Measurements from ENCODE around the gene ADAMTS9.
"Not testable (repeated sequence)": the region's sequence is repeated elsewhere in the genome, so short reads cannot be mapped to it uniquely, and the experiment has no call there.

ADAMTS9 gene

DNA sequence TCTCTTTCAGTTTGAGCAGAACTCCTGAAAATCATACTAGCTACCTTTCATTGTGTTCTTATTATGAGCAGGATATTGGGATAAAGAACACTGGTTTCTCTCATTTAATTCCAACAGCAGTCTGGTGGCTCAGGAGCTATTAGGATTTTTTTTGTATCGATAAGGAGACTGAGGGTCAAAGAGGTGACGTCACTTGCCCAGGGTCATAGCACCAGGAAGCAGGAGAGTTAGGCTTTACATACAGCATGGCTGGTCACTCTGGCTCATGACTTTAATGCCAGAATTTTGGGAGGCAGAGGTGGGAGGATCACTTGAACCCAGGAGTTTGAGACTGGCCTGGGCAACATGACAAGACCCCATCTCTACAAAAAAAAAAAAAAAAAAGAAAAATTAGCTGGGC lies 113.6 kb downstream of the ADAMTS9 start:
- DNase-seq (ENCODE audit: low read depth in 2 of 2), result no peak

DNA sequence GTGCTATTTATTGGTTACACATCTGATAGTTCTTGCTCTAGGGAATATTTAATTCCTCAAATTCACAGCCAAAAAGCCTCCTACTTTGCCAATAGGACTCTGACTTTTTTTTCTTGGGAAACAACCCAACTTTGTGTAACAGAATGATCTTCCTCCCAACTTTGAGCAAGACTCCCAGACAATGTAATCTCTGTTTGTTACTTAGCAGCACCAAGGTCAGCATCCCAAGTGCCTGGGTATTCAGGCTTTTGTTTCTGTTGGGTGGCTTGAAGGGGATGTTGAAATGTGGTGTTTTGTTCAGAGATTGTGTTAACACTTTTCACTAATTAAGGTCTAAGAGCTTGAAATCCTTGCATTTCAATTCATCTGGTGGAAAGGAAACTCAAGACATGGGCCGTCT lies 115.8 kb downstream of the ADAMTS9 start:
- DNase-seq (ENCODE audit: low read depth in 2 of 2), result no peak

DNA sequence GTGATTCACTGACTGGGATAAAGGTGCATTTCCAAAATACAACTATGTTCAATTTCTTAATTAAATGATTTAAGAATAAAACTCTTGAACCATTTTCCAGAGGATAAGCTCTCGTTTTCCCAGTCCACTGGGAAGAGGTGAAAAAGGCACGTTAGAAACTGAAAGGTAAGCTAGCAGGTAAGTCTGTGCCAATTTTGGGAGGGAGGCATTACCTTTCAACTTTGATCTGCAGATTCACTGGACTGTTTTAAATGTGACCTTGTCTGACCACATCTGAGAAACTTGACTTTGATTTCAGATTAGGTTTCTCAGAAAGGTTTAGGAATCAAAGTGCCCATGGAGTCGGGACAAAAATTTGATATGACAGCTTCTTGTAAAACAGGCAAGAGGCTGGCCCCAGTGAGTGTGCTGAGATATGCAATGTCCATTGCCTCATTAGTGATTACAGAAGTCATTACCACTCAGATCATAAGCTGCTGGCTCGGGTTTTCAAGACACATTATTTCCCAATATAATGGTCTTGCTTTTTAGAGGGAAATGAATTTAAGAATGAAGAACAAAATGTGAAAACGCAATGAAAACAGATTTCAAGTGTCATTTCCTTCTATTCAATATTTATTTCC lies 118.8 kb downstream of the ADAMTS9 start:
- DNase-seq (ENCODE audit: low read depth in 2 of 2), result no peak

DNA sequence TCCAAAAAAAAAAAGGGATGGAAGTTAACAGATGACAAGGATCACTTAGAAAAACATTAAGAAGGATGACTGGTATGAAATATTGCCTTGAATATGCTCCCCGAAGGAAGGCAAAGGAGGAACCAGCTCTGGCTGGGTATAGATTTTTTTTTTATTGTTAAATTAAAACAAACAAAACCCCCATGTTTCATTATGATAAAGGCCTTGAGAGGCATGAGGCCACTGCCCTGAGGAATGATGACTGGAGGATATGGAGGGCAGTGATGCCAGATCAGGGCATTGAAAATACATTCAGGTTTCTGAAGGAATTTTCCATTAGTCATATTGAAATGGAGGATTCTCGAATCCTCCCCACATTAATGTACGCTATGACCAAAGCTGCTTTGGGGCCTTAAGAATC lies 120.9 kb downstream of the ADAMTS9 start:
- DNase-seq (ENCODE audit: low read depth in 2 of 2), result no peak

DNA sequence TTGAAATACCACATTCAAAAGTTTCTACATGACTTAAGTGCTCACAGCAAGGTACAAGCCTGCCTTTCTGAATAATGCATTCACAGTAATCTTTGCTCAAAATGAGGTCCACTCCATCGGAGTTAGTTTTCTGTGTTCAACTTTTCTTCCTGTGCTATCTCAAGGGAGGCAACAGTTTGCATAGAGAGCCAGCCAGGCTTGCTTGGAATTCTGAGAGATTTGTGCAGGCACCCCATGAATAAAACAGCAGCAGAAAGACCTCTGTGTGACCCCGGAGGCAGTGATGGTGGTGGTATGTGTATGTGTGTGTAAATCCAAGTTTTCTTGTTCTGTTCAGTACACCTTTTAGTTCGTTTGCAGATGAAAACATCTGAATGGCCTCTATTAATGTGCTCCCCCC lies 124.0 kb downstream of the ADAMTS9 start:
- DNase-seq (ENCODE audit: low read depth in 2 of 2), result no peak

DNA sequence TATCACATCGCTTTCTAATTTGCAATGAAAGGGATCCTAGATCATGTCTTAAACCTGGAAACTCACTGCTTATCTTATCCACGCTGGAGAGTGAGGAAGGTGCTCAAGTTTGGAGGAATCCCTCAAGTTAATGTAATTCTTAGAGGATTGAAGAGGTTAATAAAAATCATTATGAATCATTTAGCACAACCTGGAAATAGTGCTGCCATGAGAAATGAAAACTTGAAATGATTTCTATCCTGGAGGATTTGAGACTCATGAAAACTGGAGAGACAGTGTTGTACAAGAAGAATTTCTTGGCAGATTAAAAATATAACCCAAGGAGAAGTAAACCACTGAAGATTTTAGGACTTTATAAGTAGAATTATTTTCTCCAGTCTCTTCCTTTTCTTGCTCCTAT lies 125.9 kb downstream of the ADAMTS9 start:
- no peak for DNase-seq (ENCODE audit: low read depth in 2 of 2)

DNA sequence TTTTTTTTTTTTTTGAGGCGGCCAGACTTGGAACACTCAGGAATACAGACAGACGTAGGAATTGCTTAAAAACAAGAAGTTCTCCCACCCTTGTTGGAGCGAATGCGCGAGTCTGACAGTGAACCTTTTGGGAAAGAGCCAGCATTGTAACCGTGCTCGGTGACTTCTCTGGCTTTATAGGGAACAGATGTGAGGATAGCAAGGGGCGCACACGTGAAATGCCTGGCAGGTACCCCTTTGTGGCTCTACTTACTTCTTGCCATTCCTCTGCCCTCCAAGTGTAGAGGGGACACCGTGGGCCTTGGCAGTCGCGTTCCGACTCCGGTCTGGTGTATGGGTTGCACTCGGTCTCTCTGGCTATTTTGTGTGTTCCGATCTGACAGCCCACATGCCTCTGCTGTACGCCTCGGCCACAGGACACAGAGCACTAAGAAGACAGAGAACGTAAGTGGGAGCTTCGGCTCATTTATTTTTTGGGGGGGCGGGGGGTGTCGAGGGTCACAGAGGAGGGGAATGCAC lies 126.4 kb downstream of the ADAMTS9 start:
- no peak for DNase-seq (ENCODE audit: low read depth in 2 of 2)

DNA sequence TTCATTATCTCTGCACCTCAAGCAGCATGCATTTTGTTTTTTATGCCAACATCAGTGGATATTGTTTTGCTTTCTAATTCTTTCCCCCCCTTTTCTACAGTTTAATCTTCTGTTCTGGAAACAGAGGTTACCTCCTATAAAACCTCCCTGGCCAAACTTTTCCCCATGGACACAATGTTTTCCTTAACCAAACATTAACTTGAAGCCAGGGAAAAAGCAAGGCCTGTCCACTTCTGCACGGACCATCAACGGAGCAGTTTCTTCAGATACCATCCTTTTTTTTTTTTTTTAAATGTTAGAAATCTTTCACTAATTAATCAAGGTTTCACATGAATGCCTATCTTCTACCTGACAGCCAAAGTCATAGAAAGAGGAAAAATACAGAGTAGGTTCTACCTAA lies 127.0 kb downstream of the ADAMTS9 start:
- DNase-seq (ENCODE audit: low read depth in 2 of 2), result no peak

DNA sequence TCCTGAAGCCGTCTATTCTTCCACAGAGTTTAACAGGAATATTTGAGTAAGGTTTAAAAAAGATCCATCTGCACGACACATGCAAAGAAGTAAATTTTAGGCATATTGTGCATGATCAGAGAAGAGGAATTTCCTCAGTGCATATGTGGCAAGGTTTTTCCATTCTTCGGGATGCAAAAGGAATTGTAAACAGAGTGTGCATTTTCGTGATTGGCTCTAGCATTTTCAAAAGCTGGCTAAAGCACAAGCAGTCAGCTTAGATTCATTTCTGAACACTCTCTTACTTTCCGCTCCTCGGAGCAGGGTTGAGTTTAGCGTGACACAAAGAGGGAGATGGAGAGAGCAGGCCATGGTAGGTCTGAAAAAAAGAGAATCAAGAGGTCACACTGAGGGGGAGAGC lies 128.2 kb downstream of the ADAMTS9 start:
- DNase-seq (ENCODE audit: low read depth in 2 of 2), result no peak

DNA sequence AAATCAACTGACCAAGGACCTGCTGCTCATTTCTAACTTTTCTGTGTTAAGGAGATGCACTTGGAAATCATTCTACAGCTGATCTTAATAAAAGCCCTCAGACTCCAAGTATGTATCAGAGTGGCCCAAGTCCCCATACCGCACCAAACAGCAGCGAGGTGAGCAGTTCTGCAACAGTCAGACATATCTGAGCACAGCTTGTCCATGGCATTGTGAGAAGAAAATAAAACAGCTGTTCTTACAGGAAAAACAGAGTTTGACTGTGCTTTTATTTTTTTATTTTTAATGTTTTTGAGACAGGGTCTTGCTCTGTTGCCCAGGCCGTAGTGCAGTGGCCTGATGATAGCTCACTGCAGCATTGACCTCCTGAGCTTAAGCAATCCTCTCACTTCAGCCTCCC lies 131.8 kb downstream of the ADAMTS9 start:
- no peak for DNase-seq (ENCODE audit: low read depth in 2 of 2)

DNA sequence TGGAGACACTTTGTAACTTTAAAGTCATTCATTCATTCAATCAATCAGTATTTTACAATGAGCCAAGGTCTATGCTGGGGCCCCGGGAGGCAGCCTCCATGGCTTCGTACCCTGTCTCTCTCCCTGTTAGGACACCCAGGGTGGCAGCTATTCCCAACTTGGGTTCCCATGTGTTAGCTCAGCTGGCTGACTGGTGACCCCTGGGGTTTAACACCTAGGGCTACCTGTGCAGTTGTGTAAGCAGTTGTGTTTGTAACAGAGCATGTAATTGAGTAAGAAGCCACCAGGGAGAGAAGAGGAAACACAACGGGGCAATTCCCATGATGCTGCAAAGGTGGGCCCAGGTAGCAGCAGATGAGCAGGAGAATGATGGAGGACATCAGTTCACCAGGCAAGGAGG lies 132.4 kb downstream of the ADAMTS9 start:
- no peak for DNase-seq (ENCODE audit: low read depth in 2 of 2)

DNA sequence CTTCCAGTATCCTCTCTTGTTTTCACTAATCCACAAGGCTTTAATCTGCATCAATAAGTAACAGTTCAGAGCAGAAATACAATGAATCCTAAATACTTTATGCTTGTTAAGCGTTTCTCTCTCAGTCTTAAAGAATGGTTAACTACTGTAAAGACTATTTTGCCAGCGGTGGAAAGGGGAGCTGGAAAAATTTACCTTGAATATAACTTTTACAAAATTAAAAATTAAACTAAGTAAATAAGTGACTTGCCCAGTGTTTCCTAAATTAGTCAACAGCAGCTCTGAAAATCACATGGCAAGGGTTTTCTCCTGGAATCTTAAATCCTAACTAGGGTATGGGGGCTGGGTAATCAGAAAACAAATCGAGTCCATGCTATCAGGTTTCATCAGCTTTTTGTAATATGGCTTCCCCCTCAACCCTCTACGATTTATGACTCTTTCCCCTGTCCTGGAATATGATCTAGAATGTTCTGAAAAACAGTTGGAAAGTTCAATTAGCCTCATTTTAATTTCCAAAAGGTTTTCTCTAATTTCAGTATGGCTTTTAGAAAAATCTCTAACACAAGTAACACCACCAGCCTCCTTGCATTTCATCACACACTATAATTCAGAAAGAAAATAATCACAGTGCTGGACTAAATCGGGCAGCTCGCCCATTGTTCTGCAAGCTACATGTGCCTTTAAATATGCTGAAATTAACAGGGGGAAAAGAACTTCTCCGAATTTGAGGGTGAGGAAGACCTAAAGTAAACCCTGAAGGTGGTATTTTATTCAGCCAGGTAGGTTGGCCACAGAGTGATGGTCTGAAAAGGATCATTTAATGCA lies 133.5 kb downstream of the ADAMTS9 start:
- DNase-seq (ENCODE audit: low read depth in 2 of 2), result no peak

DNA sequence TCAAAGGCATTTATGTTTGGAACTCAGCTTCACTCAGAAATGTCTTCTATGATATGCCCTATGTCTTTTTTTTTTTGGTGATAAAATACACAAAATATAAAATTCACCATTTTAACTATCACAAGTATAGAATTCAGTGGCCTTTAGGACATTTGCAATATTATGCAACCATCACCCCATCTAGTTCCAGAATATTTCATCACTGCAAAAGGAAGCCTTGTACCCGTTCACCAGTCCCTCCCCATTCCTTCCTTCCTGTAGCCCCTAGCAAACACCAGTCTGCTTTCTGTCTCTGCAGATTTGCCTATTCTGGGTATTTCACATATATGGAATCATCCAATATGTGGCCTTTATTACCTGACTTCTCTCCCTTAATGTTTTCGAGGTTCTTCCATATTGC lies 134.8 kb downstream of the ADAMTS9 start:
- no peak for DNase-seq (ENCODE audit: low read depth in 2 of 2)

DNA sequence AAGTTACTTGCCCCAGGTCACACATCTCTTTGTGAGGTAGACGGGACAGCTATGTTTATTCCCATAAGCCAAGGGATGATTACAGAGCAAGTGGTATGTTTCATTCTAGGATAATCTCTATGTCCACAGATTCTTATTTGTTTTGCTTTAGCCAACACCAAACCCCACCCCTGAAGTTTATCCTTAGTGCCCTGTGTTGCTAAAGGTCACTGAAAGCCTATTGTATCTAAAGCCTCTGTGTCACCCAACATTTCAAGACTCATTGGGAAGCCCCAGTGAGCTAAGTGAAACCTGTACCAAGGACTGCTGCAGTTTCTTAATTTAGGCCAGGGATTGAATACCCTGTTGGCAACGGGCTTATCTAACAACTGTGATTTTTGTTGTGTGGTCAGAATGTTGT lies 135.6 kb downstream of the ADAMTS9 start:
- DNase-seq (ENCODE audit: low read depth in 2 of 2), result no peak

DNA sequence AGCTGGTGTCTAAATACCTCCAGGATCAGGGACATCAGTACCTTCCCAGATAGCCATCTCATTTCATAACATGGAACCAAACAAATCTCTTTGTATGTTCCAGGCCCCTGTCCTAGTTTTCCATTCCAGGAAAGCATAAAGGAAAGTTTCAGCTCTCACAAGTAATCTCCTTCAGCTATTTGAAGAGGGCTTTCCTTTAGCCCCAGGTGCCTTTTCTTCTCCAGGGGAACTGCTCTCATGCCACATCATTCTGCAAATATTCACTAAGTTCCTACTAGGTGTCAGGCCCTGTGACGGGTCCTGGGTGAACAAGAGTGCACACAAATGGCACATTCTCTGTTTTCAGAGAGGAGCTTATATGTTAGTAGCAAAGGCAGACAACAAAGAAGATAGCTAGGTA lies 136.1 kb downstream of the ADAMTS9 start:
- DNase-seq (ENCODE audit: low read depth in 2 of 2), result no peak

DNA sequence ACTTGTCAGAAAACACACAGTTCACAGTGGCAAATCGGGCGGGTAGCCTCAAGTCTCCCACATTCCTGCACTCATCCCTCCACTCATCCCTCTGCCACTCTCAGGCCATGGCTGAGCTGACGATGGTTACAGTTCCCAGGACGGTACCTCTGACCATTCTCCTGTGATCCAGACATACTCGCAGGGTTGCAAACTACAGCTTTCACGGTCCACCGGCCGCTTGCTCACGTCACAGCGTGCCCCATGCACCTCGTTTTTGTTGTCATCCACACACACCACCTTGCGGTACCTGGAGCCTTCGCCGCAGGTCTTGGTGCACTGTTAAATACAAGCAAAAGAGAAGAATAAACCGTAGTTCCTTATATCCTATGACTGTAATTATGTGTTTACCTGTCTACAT lies 137.1 kb downstream of the ADAMTS9 start:
- DNase-seq (ENCODE audit: low read depth in 2 of 2), result no peak

DNA sequence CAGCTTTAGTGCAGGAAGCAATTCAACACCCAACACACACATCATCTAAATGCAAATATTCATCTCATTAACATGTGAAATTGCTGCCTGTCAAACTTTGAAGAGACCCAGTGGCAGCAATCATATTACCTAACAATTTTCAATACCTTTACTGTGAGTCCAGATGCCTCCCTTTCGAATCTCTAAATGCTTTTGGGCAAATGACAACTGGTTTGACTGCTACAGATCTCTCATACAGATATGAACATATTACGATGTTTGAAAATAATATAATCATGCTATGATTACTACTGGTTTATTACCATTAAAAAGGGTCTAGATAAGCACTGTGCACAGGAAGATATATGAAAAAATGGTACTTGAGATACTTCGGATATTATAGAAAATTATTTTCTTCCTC lies 137.9 kb downstream of the ADAMTS9 start:
- no peak for DNase-seq (ENCODE audit: low read depth in 2 of 2)

DNA sequence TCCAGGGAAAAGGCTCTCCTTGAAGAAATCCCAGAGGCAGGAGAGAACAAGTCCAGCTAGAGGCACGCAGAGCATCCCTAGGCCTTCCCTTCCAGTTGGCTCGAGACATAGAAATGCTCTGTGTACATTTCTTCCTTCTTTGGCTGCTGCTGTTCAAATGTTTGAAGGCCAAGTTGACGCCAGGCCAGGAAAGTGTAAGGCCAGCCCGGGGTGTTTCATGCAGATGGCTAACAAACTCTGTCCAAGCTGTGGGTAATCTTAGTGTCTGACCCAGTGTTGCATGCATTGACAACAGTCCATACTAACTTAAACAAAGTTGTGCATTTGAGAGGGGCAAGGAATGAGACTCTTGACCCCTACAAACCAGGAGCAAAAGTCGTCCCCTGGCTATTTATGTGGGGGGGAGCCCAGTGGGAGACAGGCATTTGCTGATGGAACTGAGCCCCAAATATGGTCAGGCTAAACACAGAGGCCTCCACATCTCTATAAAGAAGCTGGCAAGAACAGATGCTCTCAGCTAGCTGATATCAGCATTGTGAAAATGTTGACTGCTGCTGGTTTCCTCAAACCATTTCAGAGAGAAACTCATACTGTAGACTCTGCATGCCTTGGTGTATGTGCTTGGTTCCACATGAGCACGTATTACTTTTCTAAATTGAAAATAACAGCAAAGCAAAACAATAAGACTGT lies 139.5 kb downstream of the ADAMTS9 start:
- DNase-seq (ENCODE audit: low read depth in 2 of 2), result no peak

DNA sequence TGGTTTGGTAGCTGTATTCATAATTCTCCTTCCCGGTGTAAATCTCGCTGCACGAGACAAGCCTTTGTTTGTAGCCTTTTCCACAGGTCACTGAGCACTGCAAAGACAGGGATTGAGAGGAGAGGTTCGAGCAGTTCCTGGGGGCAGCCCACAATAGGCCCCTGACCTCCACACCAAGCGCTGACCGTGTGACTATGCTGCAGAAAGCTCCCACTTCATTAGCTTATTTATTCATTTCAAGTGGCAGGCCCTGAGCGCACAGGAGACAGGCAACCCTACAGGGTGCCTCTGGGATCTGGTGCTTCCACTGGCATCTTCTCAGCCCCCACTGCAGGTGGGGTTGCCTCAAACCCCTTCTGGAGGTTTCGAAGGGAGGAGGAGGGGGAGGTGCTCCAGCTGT lies 140.9 kb downstream of the ADAMTS9 start:
- no peak for DNase-seq (ENCODE audit: low read depth in 2 of 2)

DNA sequence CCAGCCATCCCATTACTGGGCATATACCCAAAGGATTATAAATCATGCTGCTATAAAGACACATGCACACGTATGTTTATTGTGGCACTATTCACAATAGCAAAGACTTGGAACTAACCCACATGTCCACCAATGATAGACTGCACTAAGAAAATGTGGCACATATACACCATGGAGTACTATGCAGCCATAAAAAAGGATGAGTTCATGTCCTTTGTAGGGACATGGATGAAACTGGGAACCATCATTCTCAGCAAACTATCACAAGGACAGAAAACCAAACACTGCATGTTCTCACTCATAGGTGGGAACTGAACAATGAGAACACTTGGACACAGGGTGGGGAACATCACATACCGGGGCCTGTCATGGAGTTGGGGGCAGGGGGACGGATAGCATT lies 142.6 kb downstream of the ADAMTS9 start:
- DNase-seq (ENCODE audit: low read depth in 2 of 2), result not testable (repeated sequence)

DNA sequence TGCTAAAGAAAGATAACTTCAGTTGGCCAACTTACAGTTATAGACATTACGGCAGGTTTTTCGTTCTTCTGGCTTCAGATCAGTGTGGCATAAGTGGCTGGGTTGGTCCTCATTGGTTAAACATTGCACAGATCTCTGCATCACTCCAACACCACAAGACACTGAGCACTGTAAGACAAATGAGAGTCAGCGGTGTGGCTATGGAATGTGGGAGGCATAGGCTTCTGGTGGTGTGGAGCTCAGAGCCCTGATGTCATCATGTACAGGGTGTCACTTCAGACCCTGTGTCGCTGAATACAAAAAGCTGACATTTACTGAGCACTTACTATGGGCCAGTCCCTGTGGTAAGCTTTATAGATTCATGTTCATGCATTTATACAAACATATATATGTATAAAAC lies 146.0 kb downstream of the ADAMTS9 start:
- DNase-seq (ENCODE audit: low read depth in 2 of 2), result no peak

DNA sequence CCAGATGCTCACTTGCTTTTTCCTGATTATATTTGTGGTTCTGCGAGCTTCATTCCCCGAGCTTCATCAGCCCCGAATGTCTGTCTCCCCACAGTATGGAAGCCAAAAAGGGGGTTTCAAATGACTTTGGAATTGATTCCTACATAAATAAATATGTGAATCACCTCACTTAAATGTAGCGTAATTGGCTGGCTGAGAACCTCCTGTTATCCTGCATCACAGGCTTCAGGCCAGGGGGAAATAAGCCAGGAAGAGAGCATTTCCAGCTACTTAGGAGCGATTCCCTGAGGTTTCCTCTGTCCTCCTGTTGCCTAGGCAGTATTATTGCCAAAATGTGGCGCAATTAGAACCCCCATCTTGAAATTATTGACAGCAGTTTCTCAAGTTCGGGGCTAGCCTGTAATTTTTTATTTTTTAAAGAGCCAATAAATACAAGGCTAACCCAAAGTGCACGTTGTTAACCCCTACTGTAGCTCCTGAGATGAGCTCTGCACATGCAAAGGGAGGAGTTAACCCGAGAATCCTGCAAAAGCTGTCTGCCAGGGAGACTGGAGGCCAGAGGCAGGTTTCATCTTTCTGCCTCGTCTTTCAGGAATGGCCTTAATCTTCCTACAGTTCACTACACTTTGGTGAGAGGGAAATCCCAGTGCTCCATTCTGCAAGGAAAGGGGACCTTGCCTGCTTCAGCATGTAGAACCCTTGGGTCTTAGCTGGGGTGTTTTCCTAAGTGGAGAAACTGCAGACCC lies 148.2 kb downstream of the ADAMTS9 start:
- DNase-seq (ENCODE audit: low read depth in 2 of 2), result no peak
